Body of pancreas (tissue), 4 donors: ENCODE data around the gene PHF23. TPM values are rescaled to one million over a fixed set of nuclear protein-coding genes. Genes with fewer than 3 reads are reported as not detected.

Source experiments
- ATAC-seq: fragments of 150-250 bp; one replicate; pipeline ENCODE4 v1.9.1; 2016
- DNase-seq, 4 donors: peaks; one replicate each; pipeline ENCODE4 v3.0.0-alpha.2; 2019
- H3K27ac ChIP-seq, 4 donors: fragments of 200-600 bp; sonication (generic); 1 replicate in 3 of 4; 2 replicates in 1 of 4; pipeline versions ENCODE4 v1.5.1 to v1.6.1; 2016 to 2019; ENCODE audit warnings: mild to moderate bottlenecking in 1 of 4, mixed read lengths in 1 of 4, moderate library complexity in 1 of 4
- H3K27me3 ChIP-seq, 2 donors: fragments of 200-600 bp; sonication (generic); one replicate each; pipeline ENCODE4 v1.6.0; 2016; ENCODE audit warnings: mild to moderate bottlenecking in 1 of 2
- H3K36me3 ChIP-seq, 2 donors: fragments of 200-600 bp; sonication (generic); replicated peaks in 1 of 2; 2 replicates each; pipeline ENCODE4 v1.5.1; 2016; ENCODE audit warnings: low read depth in 2 of 2; ENCODE audit not compliant: insufficient read depth in 1 of 2
- H3K4me1 ChIP-seq: fragments of 200-600 bp; sonication (generic); one replicate; pipeline ENCODE4 v1.6.0; 2016
- H3K4me3 ChIP-seq, 2 donors: fragments of 200-600 bp; sonication (generic); 1 replicate in 1 of 2; 2 replicates in 1 of 2; pipeline ENCODE4 v1.5.1; 2016 to 2019
- H3K9me3 ChIP-seq, 3 donors: fragments of 200-600 bp; sonication (generic); 1 replicate in 2 of 3; 2 replicates in 1 of 3; pipeline ENCODE4 v1.5.1; 2016
- CTCF ChIP-seq, 7 experiments: fragments of 450-650 bp in 4 of 7; fragments of 200-600 bp in 3 of 7; sonication (generic) in 3 of 7; IDR thresholded peaks; one replicate each; pipeline ENCODE4 v1.5.1; 2016 to 2019; ENCODE audit warnings: antibody characterized with exemption in 7 of 7
- POLR2A ChIP-seq, 3 donors: fragments of 450-650 bp; IDR thresholded peaks; one replicate each; pipeline ENCODE4 v1.6.1; 2016; ENCODE audit warnings: antibody characterized with exemption in 3 of 3, mild to moderate bottlenecking in 2 of 3
- WGBS, 2 donors: methylation state at CpG; one replicate each; pipeline ENCODE4 v1.1.5; 2017; 5-methylcytosine and 5-hydroxymethylcytosine counted together
- intact Hi-C: fragments of 100-400 bp; cut with DNase I; formaldehyde crosslinking; loops from one replicate; pipeline ENCODE4 v1.15.1; 2023
- total RNA-seq, 2 donors: library from RNA; depleted of rRNA; stranded (reverse); fragments of >200 nt; gene quantifications; one replicate each; pipeline ENCODE4 v1.1.0, GENCODE V29; 2016

The PHF23 gene
- total RNA-seq, 2 donors from 2014 or later, result 11.9 to 15.8 TPM

DNA sequence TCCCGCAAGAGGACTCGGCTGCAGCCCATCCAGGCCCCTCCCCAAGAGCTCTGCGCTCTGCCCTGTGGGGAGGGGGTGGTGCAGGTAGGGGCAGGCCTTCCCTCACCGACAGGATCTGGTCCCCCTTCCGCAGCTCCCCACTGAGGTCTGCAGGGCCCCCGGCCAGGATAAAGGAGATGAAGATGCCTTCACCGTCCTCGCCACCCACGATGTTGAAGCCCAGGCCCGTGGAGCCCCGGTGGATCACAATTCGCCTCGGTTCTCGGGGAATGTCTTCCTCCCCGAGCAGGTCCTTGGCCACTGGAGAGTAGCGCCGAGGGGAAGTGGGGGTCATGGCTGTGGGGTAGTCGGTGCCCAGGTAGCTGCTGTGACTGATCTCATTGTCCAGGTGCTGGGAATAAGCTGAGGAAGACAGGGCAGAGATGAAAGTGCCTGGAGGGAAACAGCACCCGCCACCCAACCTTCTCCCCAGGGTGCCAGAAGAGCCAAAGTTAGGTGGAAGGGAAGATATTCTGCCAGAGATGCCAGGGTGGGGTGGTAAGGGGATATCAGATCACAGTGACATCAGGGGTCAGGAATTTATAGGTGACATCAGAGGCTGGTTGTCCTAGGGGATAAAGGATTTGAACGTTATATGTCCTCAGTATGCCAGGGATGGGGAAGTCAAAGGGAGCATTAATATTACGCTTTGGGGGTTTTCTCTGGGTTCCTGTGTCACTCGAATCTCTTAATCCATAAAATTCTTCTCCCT lies 42.4 kb downstream of the PHF23 start:
- no peaks in the 10 kb centered on the region for H3K36me3 ChIP-seq
- ATAC-seq, result peak; percentile 6
- intact Hi-C loops, result no loop called here
- WGBS, 2 donors, result 88 to 91% methylated on average over 8 to 20 of the region's 22 CpGs
- no peak overlapping the region for H3K27ac ChIP-seq
- no peaks in the 10 kb centered on the region for H3K27me3 ChIP-seq
- H3K4me1 ChIP-seq, result no peaks in the 10 kb centered on the region
- TF ChIP-seq CTCF (IDR thresholded peaks at IDR 0.05) (no peak), POLR2A (IDR thresholded peaks at IDR 0.05) (no peak)
- no peak for DNase-seq
- H3K4me3 ChIP-seq, result no peak overlapping the region
- no peaks in the 10 kb centered on the region for H3K9me3 ChIP-seq

DNA sequence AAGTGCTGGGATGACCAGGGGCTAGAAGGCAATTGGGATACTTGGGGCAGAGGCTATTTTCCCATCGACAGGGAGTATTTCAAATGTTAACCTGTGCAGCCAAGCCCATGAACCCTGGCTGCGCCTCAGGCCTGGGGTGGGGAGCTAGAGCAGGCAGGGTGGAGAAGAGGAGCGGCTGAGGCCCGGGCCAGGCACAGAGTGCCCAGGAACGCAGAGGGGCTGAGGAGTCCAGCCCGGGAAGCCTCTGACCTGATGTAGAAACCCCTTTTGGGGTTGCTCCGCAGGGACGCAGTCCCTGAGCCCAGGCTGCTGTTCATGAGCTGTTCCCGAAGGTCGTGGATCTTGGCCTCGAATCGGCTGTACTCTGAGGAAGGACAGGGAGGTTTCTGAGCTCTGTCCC lies 43.3 kb downstream of the PHF23 start:
- no peak for DNase-seq
- no peaks in the 10 kb centered on the region for H3K36me3 ChIP-seq
- TF ChIP-seq CTCF (IDR thresholded peaks at IDR 0.05), result no peak
- TF ChIP-seq POLR2A (IDR thresholded peaks at IDR 0.05), result no peak
- WGBS, 2 donors, result 79 to 89% methylated on average over 11 to 12 of the region's 12 CpGs
- H3K9me3 ChIP-seq, result no peaks in the 10 kb centered on the region
- no peaks in the 10 kb centered on the region for H3K4me1 ChIP-seq
- H3K4me3 ChIP-seq, result no peak overlapping the region
- intact Hi-C loops, result no loop called here
- no peaks in the 10 kb centered on the region for H3K27me3 ChIP-seq
- ATAC-seq, result no peak
- H3K27ac ChIP-seq, result no peak overlapping the region

DNA sequence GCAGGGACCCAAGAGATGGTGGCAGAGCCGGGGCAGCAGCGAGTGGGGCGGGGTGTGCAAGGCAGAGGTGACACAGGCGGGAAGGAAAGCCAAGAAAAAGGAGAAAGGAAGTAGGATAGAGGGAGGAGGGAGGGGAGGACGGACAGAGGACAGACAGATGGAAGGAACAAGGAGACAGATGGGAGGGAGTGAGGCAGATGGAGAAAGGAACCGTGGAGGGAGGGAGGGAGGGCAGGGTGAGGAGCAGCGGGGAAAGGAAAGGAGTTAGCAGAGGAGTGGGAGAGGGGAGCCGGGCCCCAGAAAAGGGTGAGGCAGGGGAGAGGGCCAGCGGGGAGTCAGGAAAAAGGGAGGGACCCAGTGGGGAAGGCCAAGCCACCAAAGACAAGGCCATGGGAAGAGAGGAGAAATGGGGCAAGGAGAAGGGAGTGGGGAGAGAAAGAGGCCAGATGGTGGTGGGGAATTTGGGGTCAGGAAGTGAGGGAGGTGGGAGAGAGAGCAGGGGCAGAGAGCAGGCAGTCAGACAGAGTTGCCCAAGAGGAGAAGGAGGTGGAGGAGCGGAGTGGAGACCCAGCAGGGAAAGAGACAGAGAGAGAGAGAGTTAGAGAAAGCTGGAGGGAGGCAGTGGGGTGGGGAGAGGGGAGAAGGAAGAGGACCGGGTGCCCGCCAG lies 46.9 kb downstream of the PHF23 start:
- TF ChIP-seq POLR2A (IDR thresholded peaks at IDR 0.05) (no peak), CTCF (IDR thresholded peaks at IDR 0.05) (no peak)
- DNase-seq (no peak), ATAC-seq (no peak)
- H3K27ac ChIP-seq, result no peak overlapping the region
- no peaks in the 10 kb centered on the region for H3K27me3 ChIP-seq
- 79 to 83% methylated on average over 12 of the region's 12 CpGs for WGBS, 2 donors
- intact Hi-C loops, result no loop called here
- H3K36me3 ChIP-seq, result no peaks in the 10 kb centered on the region
- H3K4me1 ChIP-seq, result no peaks in the 10 kb centered on the region
- H3K4me3 ChIP-seq, result no peak overlapping the region
- no peaks in the 10 kb centered on the region for H3K9me3 ChIP-seq

DNA sequence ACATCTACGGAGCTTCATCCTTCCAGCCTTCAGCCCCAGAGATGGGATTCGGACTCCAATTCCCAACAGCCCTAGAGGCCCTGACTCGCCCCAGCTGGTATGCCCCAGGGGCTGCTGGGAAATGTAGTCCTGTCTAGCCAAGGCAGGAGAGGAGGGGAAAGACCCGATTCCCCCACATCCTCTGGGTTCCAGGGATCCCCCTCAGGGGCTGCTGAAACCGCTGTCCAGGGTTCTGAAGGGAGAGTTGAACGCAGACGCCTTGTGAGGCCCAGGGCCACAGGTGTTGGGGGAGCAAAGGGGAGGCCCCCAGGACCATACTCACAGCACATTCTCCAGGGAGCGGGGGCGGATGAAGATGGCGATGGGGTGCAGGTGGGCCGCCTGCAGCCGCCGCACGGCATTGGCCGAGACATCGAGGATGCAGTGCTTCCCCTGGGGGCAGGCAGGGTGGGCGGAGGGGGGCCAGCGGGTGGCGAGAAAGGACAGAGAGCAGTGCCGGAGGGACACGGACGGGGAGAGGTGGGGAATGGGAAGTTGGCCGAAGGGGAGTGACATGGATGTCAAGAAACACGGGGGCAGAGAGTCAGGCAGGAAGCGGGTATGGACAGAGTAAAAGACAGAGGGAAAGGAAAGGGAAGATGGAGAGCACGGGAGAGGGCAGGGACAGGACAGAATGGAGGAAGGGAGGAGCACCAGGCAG lies 47.5 kb downstream of the PHF23 start:
- Histone ChIP-seq H3K4me1 (no peaks in the 10 kb centered on the region), H3K9me3 (no peaks in the 10 kb centered on the region), H3K27me3 (no peaks in the 10 kb centered on the region), H3K36me3 (no peaks in the 10 kb centered on the region), H3K4me3 (no peak overlapping the region), H3K27ac (no peak overlapping the region)
- DNase-seq, result peak; percentile 41 to 47 (median 46)
- TF ChIP-seq POLR2A (IDR thresholded peaks at IDR 0.05), result no peak
- no peak for TF ChIP-seq CTCF (IDR thresholded peaks at IDR 0.05)
- WGBS, 2 donors, result 69 to 80% methylated on average over 23 to 26 of the region's 26 CpGs
- intact Hi-C loops, result no loop called here
- peak; percentile 63 for ATAC-seq
